ENCODE measurements around the gene NTN1.

Gene NTN1

GRCh38 chr17:9174312-9174711, 153.0 kb downstream of the NTN1 start:
- DNase-seq, result no peak
- in situ Hi-C loops (cut with MboI; ENCODE audit: low pct_unique_long_range_greater_than_20kb, low sequenced_read_pairs), result no loop called here

- in situ Hi-C loops (cut with MboI; ENCODE audit: low pct_unique_long_range_greater_than_20kb, low sequenced_read_pairs), result no loop called here
- DNase-seq, result no peak
These were observed 153.7 kb downstream of the NTN1 start for GRCh38 chr17:9174779-9175574.

- no peak for DNase-seq
- in situ Hi-C loops (cut with MboI; ENCODE audit: low pct_unique_long_range_greater_than_20kb, low sequenced_read_pairs), result no loop called here
These were observed 154.6 kb downstream of the NTN1 start for GRCh38 chr17:9175700-9176467.

- DNase-seq, result no peak
- in situ Hi-C loops (cut with MboI; ENCODE audit: low pct_unique_long_range_greater_than_20kb, low sequenced_read_pairs), result no loop called here
These were observed 155.9 kb downstream of the NTN1 start for GRCh38 chr17:9177212-9177611.

- DNase-seq, result no peak
- in situ Hi-C loops (cut with MboI; ENCODE audit: low pct_unique_long_range_greater_than_20kb, low sequenced_read_pairs), result no loop called here
These were observed 157.0 kb downstream of the NTN1 start for GRCh38 chr17:9178319-9178718.

- no peak for DNase-seq
- in situ Hi-C loops (cut with MboI; ENCODE audit: low pct_unique_long_range_greater_than_20kb, low sequenced_read_pairs), result no loop called here
These were observed 158.3 kb downstream of the NTN1 start for GRCh38 chr17:9179602-9180001.

- no peak for DNase-seq
- in situ Hi-C loops (cut with MboI; ENCODE audit: low pct_unique_long_range_greater_than_20kb, low sequenced_read_pairs), result no loop called here
These were observed 160.3 kb downstream of the NTN1 start for GRCh38 chr17:9181640-9182039.

GRCh38 chr17:9183306-9183705, 162.0 kb downstream of the NTN1 start:
- no peak for DNase-seq

GRCh38 chr17:9185142-9185541, 163.8 kb downstream of the NTN1 start:
- no peak for DNase-seq
- in situ Hi-C loops (cut with MboI; ENCODE audit: low pct_unique_long_range_greater_than_20kb, low sequenced_read_pairs), result no loop called here

More at GRCh38 chr17:9183306-9183705, 162.0 kb downstream of the NTN1 start:
- in situ Hi-C loops (cut with MboI; ENCODE audit: low pct_unique_long_range_greater_than_20kb, low sequenced_read_pairs), result no loop called here

GRCh38 chr17:9185688-9186284, 164.5 kb downstream of the NTN1 start:
- no peak for DNase-seq
- in situ Hi-C loops (cut with MboI; ENCODE audit: low pct_unique_long_range_greater_than_20kb, low sequenced_read_pairs), result no loop called here

- DNase-seq, result no peak
- in situ Hi-C loops (cut with MboI; ENCODE audit: low pct_unique_long_range_greater_than_20kb, low sequenced_read_pairs), result no loop called here
These were observed 166.5 kb downstream of the NTN1 start for GRCh38 chr17:9187828-9188227.

- no peak for DNase-seq
These were observed 167.1 kb downstream of the NTN1 start for GRCh38 chr17:9188367-9188766.

GRCh38 chr17:9189870-9190269, 168.6 kb downstream of the NTN1 start:
- DNase-seq, result no peak
- in situ Hi-C loops (cut with MboI; ENCODE audit: low pct_unique_long_range_greater_than_20kb, low sequenced_read_pairs), result no loop called here

More at GRCh38 chr17:9188367-9188766, 167.1 kb downstream of the NTN1 start:
- in situ Hi-C loops (cut with MboI; ENCODE audit: low pct_unique_long_range_greater_than_20kb, low sequenced_read_pairs), result no loop called here

GRCh38 chr17:9192010-9192409, 170.7 kb downstream of the NTN1 start:
- DNase-seq, result no peak
- in situ Hi-C loops (cut with MboI; ENCODE audit: low pct_unique_long_range_greater_than_20kb, low sequenced_read_pairs), result no loop called here

- in situ Hi-C loops (cut with MboI; ENCODE audit: low pct_unique_long_range_greater_than_20kb, low sequenced_read_pairs), result no loop called here
- DNase-seq, result no peak
These were observed 174.1 kb downstream of the NTN1 start for GRCh38 chr17:9195411-9195810.

- no peak for DNase-seq
- in situ Hi-C loops (cut with MboI; ENCODE audit: low pct_unique_long_range_greater_than_20kb, low sequenced_read_pairs), result no loop called here
These were observed 174.8 kb downstream of the NTN1 start for GRCh38 chr17:9195961-9196670.

GRCh38 chr17:9199571-9200551, 178.6 kb downstream of the NTN1 start:
- in situ Hi-C loops (cut with MboI; ENCODE audit: low pct_unique_long_range_greater_than_20kb, low sequenced_read_pairs), result no loop called here
- no peak for DNase-seq

GRCh38 chr17:9200699-9201359, 179.5 kb downstream of the NTN1 start:
- DNase-seq, result no peak
- in situ Hi-C loops (cut with MboI; ENCODE audit: low pct_unique_long_range_greater_than_20kb, low sequenced_read_pairs), result no loop called here

Measured in KBM-7 (cell line).